Ovary (tissue), 9 donors: ENCODE data around the gene SFTPA2. TPM values are rescaled to one million over a fixed set of nuclear protein-coding genes. Genes with fewer than 3 reads are reported as not detected.
"Not testable (repeated sequence)": the region's sequence is repeated elsewhere in the genome, so short reads cannot be mapped to it uniquely, and the experiment has no call there.

Experiments
- DNase-seq, 5 donors: peaks; one replicate each; pipeline ENCODE4 v3.0.0-alpha.2; 2019 to 2020
- H3K27ac ChIP-seq, 2 donors: fragments of 200-600 bp; one replicate each; pipeline versions ENCODE4 v1.5.1 to v1.8.0; 2019 to 2022
- H3K27me3 ChIP-seq: fragments of 200-600 bp; one replicate; pipeline ENCODE4 v1.8.0; 2022
- H3K36me3 ChIP-seq: fragments of 200-600 bp; sonication (generic); one replicate; pipeline ENCODE4 v1.5.1; 2019
- H3K4me1 ChIP-seq: one replicate; pipeline ENCODE4 v1.8.1; 2013; ENCODE audit warnings: mild to moderate bottlenecking, moderate library complexity; ENCODE audit not compliant: insufficient read depth
- H3K4me3 ChIP-seq: fragments of 200-600 bp; sonication (generic); one replicate; pipeline ENCODE4 v1.5.1; 2017
- H3K9me3 ChIP-seq, 2 donors: fragments of 200-600 bp in 1 of 2; sonication (generic) in 1 of 2; one replicate each; pipeline versions ENCODE4 v1.5.1 to v1.8.1; 2013 to 2019; ENCODE audit warnings: mild to moderate bottlenecking in 1 of 2, moderate library complexity in 1 of 2
- EP300 ChIP-seq: sonication (generic); formaldehyde crosslinking; IDR thresholded peaks from one replicate; pipeline ENCODE4 v1.6.1; 2017; ENCODE audit warnings: antibody characterized with exemption
- POLR2A ChIP-seq: fragments of 450-650 bp; IDR thresholded peaks from one replicate; pipeline ENCODE4 v1.6.1; 2017; ENCODE audit warnings: antibody characterized with exemption, mild to moderate bottlenecking, moderate library complexity
- WGBS, 3 donors: extraction: QIAGEN DNeasy Blood & Tissue Kit in 1 of 3; methylation state at CpG; one replicate each; pipeline versions ENCODE4 v1.1.5 to v1.1.7; 2013 to 2017; 5-methylcytosine and 5-hydroxymethylcytosine counted together
- intact Hi-C, 4 donors: fragments of 100-400 bp; cut with DNase I; formaldehyde crosslinking; loops; one replicate each; pipeline versions ENCODE4 v1.11.0 to v1.15.1; 2022 to 2023
- polyA plus RNA-seq, 2 donors: library from polyadenylated mRNA; stranded (reverse); fragments of 200-250 nt in 1 of 2; fragments of 350-450 nt in 1 of 2; fragmentation: Illumina TruSeq in 1 of 2; extraction: RNeasy Lipid Tissue Mini Kit (QIAGEN cat#74804) in 1 of 2; gene quantifications; one replicate each; pipeline ENCODE4 v1.2.3, GENCODE V29; 2013 to 2014
- total RNA-seq, 7 donors: library from RNA; depleted of rRNA in 2 of 7; stranded (reverse); fragments of >200 nt in 2 of 7; fragmentation: NEBNext Ultra II Directional in 3 of 7; extraction: Animal tissue kit (Norgen Biotek cat#: 25700) in 3 of 7; gene quantifications; one replicate each; pipeline versions ENCODE4 v1.1.0 to v1.2.4, GENCODE V29; 2016 to 2023
- TF ChIP-seq, protein P1 (sequence below), 3 donors: fragments of 450-650 bp in 2 of 3; fragments of 200-600 bp in 1 of 3; IDR thresholded peaks; one replicate each; pipeline versions ENCODE4 v1.5.1 to v1.8.0; 2016 to 2022; ENCODE audit warnings: antibody characterized with exemption in 3 of 3, mild to moderate bottlenecking in 1 of 3
- donor health status: DM: no; HTN: no; CAD: no; lungs with moderate emphysema.
- donor health status: DM: no; HTN: no; CAD: no.
- donor health status: Bipolar disorder and iron deficiency.
- donor health status: DM: yes; HTN: yes; CAD: no.
- donor health status: DM: no; HTN: no; CAD: no.
- donor health status: DM: yes; HTN: yes; CAD: no.

Gene SFTPA2
- total and polyA plus RNA-seq, 9 donors, result 0.04 to 9.1 (median 0.48) TPM; not detected in 2

- Histone ChIP-seq H3K4me1 (no peaks in the 10 kb centered on the region), H3K36me3 (no peaks in the 10 kb centered on the region), H3K9me3 (no peaks in the 10 kb centered on the region), H3K27ac (no peak overlapping the region), H3K4me3 (no peak overlapping the region), H3K27me3 (no peaks in the 10 kb centered on the region)
- TF ChIP-seq EP300 (no peak), POLR2A (no peak)
- TF ChIP-seq, protein P1, sequence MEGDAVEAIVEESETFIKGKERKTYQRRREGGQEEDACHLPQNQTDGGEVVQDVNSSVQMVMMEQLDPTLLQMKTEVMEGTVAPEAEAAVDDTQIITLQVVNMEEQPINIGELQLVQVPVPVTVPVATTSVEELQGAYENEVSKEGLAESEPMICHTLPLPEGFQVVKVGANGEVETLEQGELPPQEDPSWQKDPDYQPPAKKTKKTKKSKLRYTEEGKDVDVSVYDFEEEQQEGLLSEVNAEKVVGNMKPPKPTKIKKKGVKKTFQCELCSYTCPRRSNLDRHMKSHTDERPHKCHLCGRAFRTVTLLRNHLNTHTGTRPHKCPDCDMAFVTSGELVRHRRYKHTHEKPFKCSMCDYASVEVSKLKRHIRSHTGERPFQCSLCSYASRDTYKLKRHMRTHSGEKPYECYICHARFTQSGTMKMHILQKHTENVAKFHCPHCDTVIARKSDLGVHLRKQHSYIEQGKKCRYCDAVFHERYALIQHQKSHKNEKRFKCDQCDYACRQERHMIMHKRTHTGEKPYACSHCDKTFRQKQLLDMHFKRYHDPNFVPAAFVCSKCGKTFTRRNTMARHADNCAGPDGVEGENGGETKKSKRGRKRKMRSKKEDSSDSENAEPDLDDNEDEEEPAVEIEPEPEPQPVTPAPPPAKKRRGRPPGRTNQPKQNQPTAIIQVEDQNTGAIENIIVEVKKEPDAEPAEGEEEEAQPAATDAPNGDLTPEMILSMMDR (IDR thresholded peaks at IDR 0.05), result no peak
- DNase-seq, result no peak
- intact Hi-C loops, result loop anchor here in 1 of 4 donors (2.0 kb wide), 1 partner anchor 59 kb away; no protein-coding TSS in a partner anchor
- 77 to 80% (median 80%) methylated on average over 11 of the region's 11 CpGs for WGBS, 3 donors
Measured at GRCh38 chr10:79555354-79556309, 4.6 kb downstream of the SFTPA2 start.

GRCh38 chr10:79552143-79552542, 8.1 kb downstream of the SFTPA2 start:
- TF ChIP-seq POLR2A, result no peak
- DNase-seq, result no peak
- WGBS, 3 donors, result 52 to 73% (median 60%) methylated on average over 2 of the region's 2 CpGs
- no peaks in the 10 kb centered on the region for H3K9me3 ChIP-seq
- intact Hi-C loops, result no loop called here
- no peak overlapping the region for H3K4me3 ChIP-seq
- no peaks in the 10 kb centered on the region for H3K27me3 ChIP-seq
- H3K4me1 ChIP-seq, result no peaks in the 10 kb centered on the region
- H3K27ac ChIP-seq, result no peak overlapping the region
- no peaks in the 10 kb centered on the region for H3K36me3 ChIP-seq

DNA sequence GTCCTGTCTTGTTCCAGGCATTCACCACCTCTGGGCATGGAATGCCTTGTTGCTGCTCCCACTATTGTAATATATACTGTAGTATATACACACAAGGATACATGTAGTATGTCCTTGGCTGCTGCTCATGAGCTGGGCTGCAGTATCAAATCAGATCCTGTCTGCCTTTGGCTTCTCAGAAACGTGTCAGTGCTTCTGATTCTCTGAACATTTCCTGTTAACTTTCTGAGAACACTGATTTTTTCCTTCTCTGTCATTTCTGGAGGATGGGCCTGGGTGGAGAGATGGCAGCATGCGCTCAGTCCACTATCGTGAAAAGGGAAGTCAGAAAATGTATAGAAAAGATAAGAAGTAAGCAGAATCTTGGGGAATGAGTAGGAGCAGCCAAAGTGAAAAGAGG, 12.2 kb downstream of the SFTPA2 start:
- no peak for DNase-seq
- intact Hi-C loops, result no loop called here
- no peaks in the 10 kb centered on the region for H3K4me1 ChIP-seq
- H3K27ac ChIP-seq, result no peak overlapping the region
- H3K9me3 ChIP-seq, result no peaks in the 10 kb centered on the region
- TF ChIP-seq EP300, result no peak
- TF ChIP-seq, protein P1 (IDR thresholded peaks at IDR 0.05), result no peak
- no peak for TF ChIP-seq POLR2A
- no peak overlapping the region for H3K4me3 ChIP-seq
- H3K27me3 ChIP-seq, result no peaks in the 10 kb centered on the region
- H3K36me3 ChIP-seq, result no peaks in the 10 kb centered on the region
- 37 to 46% (median 41%) methylated on average over 3 of the region's 3 CpGs for WGBS, 3 donors

DNA sequence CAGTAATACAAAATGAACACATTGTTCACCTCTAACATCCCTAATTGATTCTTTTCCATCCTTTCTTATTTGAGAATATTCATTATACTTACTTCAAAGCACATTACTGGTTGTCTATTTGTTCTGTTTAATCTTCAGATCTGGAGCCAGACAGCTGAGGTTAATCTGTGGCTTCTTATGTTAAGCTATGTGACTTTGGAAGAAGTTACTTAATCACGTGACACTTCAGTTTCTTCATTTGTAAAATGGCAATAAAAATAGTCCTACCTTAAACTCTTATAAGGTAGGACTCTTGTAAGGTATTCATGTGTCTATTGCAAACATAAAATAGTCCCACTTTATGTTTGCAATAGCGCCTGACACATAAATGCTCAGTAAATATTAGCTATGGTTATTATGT, 13.1 kb downstream of the SFTPA2 start:
- H3K4me1 ChIP-seq, DNase-seq, H3K9me3 ChIP-seq, H3K4me3 ChIP-seq, H3K27me3 ChIP-seq, H3K27ac ChIP-seq, H3K36me3 ChIP-seq, intact Hi-C loops: not testable (repeated sequence)
- 44 to 94% (median 90%) methylated on average over 2 of the region's 2 CpGs for WGBS, 3 donors

DNA sequence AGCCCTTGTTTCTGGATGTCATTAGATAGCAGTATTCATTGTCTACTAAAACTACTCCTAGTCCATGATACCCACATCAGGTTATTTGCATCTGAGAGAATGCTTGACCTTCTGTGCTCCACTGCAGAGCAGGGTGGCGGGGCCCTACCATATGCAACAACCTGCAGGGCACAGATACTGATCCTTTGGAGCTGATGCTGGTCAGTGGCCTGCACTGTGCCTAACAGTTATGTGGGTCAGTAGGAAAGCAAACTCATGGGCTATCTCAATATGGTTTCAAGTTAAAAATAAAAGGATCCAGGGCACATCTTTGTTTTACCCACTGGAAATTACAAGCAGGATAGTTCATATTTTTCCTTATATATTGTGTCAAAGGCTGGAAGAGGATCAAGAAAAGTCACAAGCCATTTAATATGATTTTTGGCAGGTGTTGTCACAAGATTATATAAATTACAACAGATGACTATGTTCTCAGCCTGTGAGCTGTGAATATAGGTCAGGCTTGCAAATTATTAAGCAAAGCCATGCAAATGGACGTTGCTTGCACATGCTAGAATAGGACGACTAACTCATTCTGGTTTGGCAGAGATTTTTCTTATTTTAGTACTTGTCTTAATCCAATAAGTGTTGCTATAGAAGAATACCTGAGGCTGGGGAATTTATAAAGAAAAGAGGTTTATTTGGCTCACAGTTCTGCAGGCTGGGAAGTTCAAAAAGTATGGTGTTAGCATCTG, 15.1 kb downstream of the SFTPA2 start:
- H3K9me3 ChIP-seq, H3K4me3 ChIP-seq, H3K4me1 ChIP-seq, DNase-seq, H3K36me3 ChIP-seq, intact Hi-C loops, H3K27me3 ChIP-seq, H3K27ac ChIP-seq: not testable (repeated sequence)
- WGBS, 3 donors, result 75 to 85% (median 78%) methylated on average over 3 of the region's 3 CpGs

GRCh38 chr10:79544408-79544807, 15.8 kb downstream of the SFTPA2 start:
- H3K4me1 ChIP-seq, H3K27ac ChIP-seq, H3K27me3 ChIP-seq, H3K9me3 ChIP-seq, intact Hi-C loops, H3K36me3 ChIP-seq, DNase-seq, H3K4me3 ChIP-seq: not testable (repeated sequence)
- WGBS, 3 donors, result 82 to 89% (median 82%) methylated on average over 3 of the region's 3 CpGs
